ENCODE measurements around the gene TNFRSF1A.

TNFRSF1A gene

GRCh38 chr12:6341417-6342139 lies at the start of gene TNFRSF1A:
TNFRSF1A (minus strand) TSS chr12:6342076; CDS start chr12:6341814, 262 bp downstream.
- no peak for DNase-seq

GRCh38 chr12:6391013-6391412 lies 49.1 kb upstream of the TNFRSF1A start:
- no peak for DNase-seq

GRCh38 chr12:6390084-6390799 lies 48.4 kb upstream of the TNFRSF1A start:
- no peak for DNase-seq

- no peak for DNase-seq
These were observed 45.7 kb upstream of the TNFRSF1A start for GRCh38 chr12:6387541-6387940.

- no peak for DNase-seq
These were observed 44.6 kb upstream of the TNFRSF1A start for GRCh38 chr12:6386491-6386890.

GRCh38 chr12:6386038-6386437 lies 44.2 kb upstream of the TNFRSF1A start:
- DNase-seq, result no peak

GRCh38 chr12:6384499-6385436 lies 42.9 kb upstream of the TNFRSF1A start:
- no peak for DNase-seq

GRCh38 chr12:6383572-6384498 lies 42.0 kb upstream of the TNFRSF1A start, which contains the start of gene LTBR:
LTBR (plus strand) TSS chr12:6384162; CDS start chr12:6384359, 197 bp downstream.
- peak; percentile 89 for DNase-seq

GRCh38 chr12:6382982-6383381 lies 41.1 kb upstream of the TNFRSF1A start:
- no peak for DNase-seq

GRCh38 chr12:6382371-6382770 lies 40.5 kb upstream of the TNFRSF1A start:
- DNase-seq, result no peak

GRCh38 chr12:6380141-6381121 lies 38.6 kb upstream of the TNFRSF1A start:
- DNase-seq, result no peak

- DNase-seq, result no peak
These were observed 37.0 kb upstream of the TNFRSF1A start for GRCh38 chr12:6378709-6379472.

GRCh38 chr12:6377667-6377994 lies 35.8 kb upstream of the TNFRSF1A start:
- DNase-seq, result no peak

- no peak for DNase-seq
These were observed 35.2 kb upstream of the TNFRSF1A start for GRCh38 chr12:6376870-6377666.

- DNase-seq, result no peak
These were observed 34.4 kb upstream of the TNFRSF1A start for GRCh38 chr12:6376079-6376869.

- no peak for DNase-seq
These were observed 33.6 kb upstream of the TNFRSF1A start, which contains the start of gene SCNN1A for GRCh38 chr12:6375269-6376078. SCNN1A (minus strand) TSS chr12:6375563; CDS start chr12:6374783, 780 bp downstream.

GRCh38 chr12:6374786-6375160 lies 32.9 kb upstream of the TNFRSF1A start:
- DNase-seq, result no peak

All from T1000 (cell line).